ENCODE results near the gene BTNL9. TPM values are rescaled to one million over a fixed set of nuclear protein-coding genes. Genes with fewer than 3 reads are reported as not detected.
"Not testable (repeated sequence)": the region's sequence is repeated elsewhere in the genome, so short reads cannot be mapped to it uniquely, and the experiment has no call there.

BTNL9 gene
- polyA plus RNA-seq, 1 donor from 2014 or later, result 13.9 TPM

GRCh38 chr5:181104606-181105390 is 64.7 kb downstream of the BTNL9 start:
- H3K36me3 ChIP-seq (ENCODE audit: insufficient read depth, low read length); H3K9me3 ChIP-seq (ENCODE audit: low read length); H4K20me1 ChIP-seq (ENCODE audit: insufficient read depth); H3K9me2 ChIP-seq (ENCODE audit: insufficient read depth, low read length); H3K4me3 ChIP-seq (ENCODE audit: low read length); H2AFZ ChIP-seq (ENCODE audit: low read depth, low read length); H3K4me2 ChIP-seq (ENCODE audit: low read length); H3K79me2 ChIP-seq (replicated peaks; ENCODE audit: insufficient read depth, low read length); H3K9ac ChIP-seq (ENCODE audit: low read length); H3F3A ChIP-seq (ENCODE audit: insufficient read depth, low read length, poor library complexity, severe bottlenecking); H3K27ac ChIP-seq (ENCODE audit: low read length): not testable (repeated sequence)
- peaks cover 31% of the 10 kb centered on the region for H3K27me3 ChIP-seq (ENCODE audit: insufficient read depth, low read depth, low read length)

- no peak overlapping the region for H3K27ac ChIP-seq (ENCODE audit: low read length)
- H4K20me1 ChIP-seq (ENCODE audit: insufficient read depth), result no peaks in the 10 kb centered on the region
- no peaks in the 10 kb centered on the region for H3K9me2 ChIP-seq (ENCODE audit: insufficient read depth, low read length)
- no peak overlapping the region for H3K4me3 ChIP-seq (ENCODE audit: low read length)
- peaks cover 24% of the 10 kb centered on the region for H3K27me3 ChIP-seq (ENCODE audit: insufficient read depth, low read depth, low read length)
- TF ChIP-seq REST (IDR thresholded peaks at IDR 0.05; ENCODE audit: borderline replicate concordance) (no peak), RAD21 (conservative IDR thresholded peaks at IDR 0.05) (no peak), EZH2 (IDR thresholded peaks at IDR 0.05; ENCODE audit: borderline replicate concordance, insufficient read depth, low read length, poor library complexity, severe bottlenecking) (no peak), TAF1 (IDR thresholded peaks at IDR 0.05; ENCODE audit: low read depth) (no peak), MXI1 (conservative IDR thresholded peaks at IDR 0.05; ENCODE audit: poor library complexity, severe bottlenecking) (no peak), SMC3 (conservative IDR thresholded peaks at IDR 0.05; ENCODE audit: poor library complexity) (no peak), EP300 (conservative IDR thresholded peaks at IDR 0.05; ENCODE audit: poor library complexity, severe bottlenecking) (no peak)
- no peaks in the 10 kb centered on the region for H3F3A ChIP-seq (ENCODE audit: insufficient read depth, low read length, poor library complexity, severe bottlenecking)
- H3K36me3 ChIP-seq (ENCODE audit: insufficient read depth, low read length), result no peaks in the 10 kb centered on the region
- no peaks in the 10 kb centered on the region for H3K79me2 ChIP-seq (replicated peaks; ENCODE audit: insufficient read depth, low read length)
- H3K4me2 ChIP-seq (ENCODE audit: low read length), result no peak overlapping the region
- no peaks in the 10 kb centered on the region for H3K9me3 ChIP-seq (ENCODE audit: low read length)
- no peak overlapping the region for H2AFZ ChIP-seq (ENCODE audit: low read depth, low read length)
- H3K9ac ChIP-seq (ENCODE audit: low read length), result no peak overlapping the region
Observed at GRCh38 chr5:181105391-181106025, 65.4 kb downstream of the BTNL9 start.

GRCh38 chr5:181107699-181108098 is 67.6 kb downstream of the BTNL9 start:
- no peak for TF ChIP-seq TAF1 (IDR thresholded peaks at IDR 0.05; ENCODE audit: low read depth)
- no peak for TF ChIP-seq REST (IDR thresholded peaks at IDR 0.05; ENCODE audit: borderline replicate concordance)
- TF ChIP-seq SMC3 (conservative IDR thresholded peaks at IDR 0.05; ENCODE audit: poor library complexity), result no peak
- TF ChIP-seq EP300 (conservative IDR thresholded peaks at IDR 0.05; ENCODE audit: poor library complexity, severe bottlenecking), result no peak
- TF ChIP-seq EZH2 (IDR thresholded peaks at IDR 0.05; ENCODE audit: borderline replicate concordance, insufficient read depth, low read length, poor library complexity, severe bottlenecking), result no peak
- TF ChIP-seq MXI1 (conservative IDR thresholded peaks at IDR 0.05; ENCODE audit: poor library complexity, severe bottlenecking), result no peak
- TF ChIP-seq CTCF (IDR thresholded peaks at IDR 0.05; ENCODE audit: poor library complexity, severe bottlenecking), result no peak
- no peak for TF ChIP-seq RAD21 (conservative IDR thresholded peaks at IDR 0.05)
- no peak for TF ChIP-seq POLR2AphosphoS5 (IDR thresholded peaks at IDR 0.05)
- Histone ChIP-seq H3K9ac (ENCODE audit: low read length) (no peak overlapping the region), H3K4me3 (ENCODE audit: low read length) (no peak overlapping the region), H3K79me2 (replicated peaks; ENCODE audit: insufficient read depth, low read length) (no peaks in the 10 kb centered on the region), H3K4me2 (ENCODE audit: low read length) (no peak overlapping the region), H4K20me1 (ENCODE audit: insufficient read depth) (no peaks in the 10 kb centered on the region), H3K36me3 (ENCODE audit: insufficient read depth, low read length) (no peaks in the 10 kb centered on the region), H3K27ac (ENCODE audit: low read length) (no peak overlapping the region), H3K9me3 (ENCODE audit: low read length) (no peaks in the 10 kb centered on the region), H3K27me3 (ENCODE audit: insufficient read depth, low read depth, low read length) (peaks cover 23% of the 10 kb centered on the region), H3K9me2 (ENCODE audit: insufficient read depth, low read length) (no peaks in the 10 kb centered on the region), H3F3A (ENCODE audit: insufficient read depth, low read length, poor library complexity, severe bottlenecking) (no peaks in the 10 kb centered on the region), H2AFZ (ENCODE audit: low read depth, low read length) (no peak overlapping the region)

Measured in neural cell (in vitro differentiated cells).